ENCODE data around the gene SLCO1C1. TPM values are rescaled to one million over a fixed set of nuclear protein-coding genes. Genes with fewer than 3 reads are reported as not detected.

Gene SLCO1C1
- 8.8 TPM for total RNA-seq

GRCh38 chr12:20695232-20695631, at the start of gene SLCO1C1:
Gene SLCO1C1, plus strand, starts transcription at chr12:20695332. Its CDS starts 4,245 bp downstream, at chr12:20699577.

Other genes with a start within 250 kb of the SLCO1C1 start
- gene SLCO1B3, start 115.4 kb downstream of the SLCO1C1 start, total RNA-seq: not detected